Coronary artery (tissue), 2 donors: ENCODE data around the gene SOX5.
"Not testable (repeated sequence)": the region's sequence is repeated elsewhere in the genome, so short reads cannot be mapped to it uniquely, and the experiment has no call there.

ENCODE experiments used
- DNase-seq: peaks from one replicate; pipeline ENCODE4 v3.0.0-alpha.2; 2017; ENCODE audit warnings: low spot score
- H3K27ac ChIP-seq, 2 donors: fragments of 200-600 bp; sonication (generic); one replicate each; pipeline ENCODE4 v1.5.1; 2016 to 2019
- H3K4me3 ChIP-seq: fragments of 200-600 bp; sonication (generic); 2 replicates; pipeline ENCODE4 v1.5.1; 2016; ENCODE audit warnings: mild to moderate bottlenecking, moderate library complexity
- TF ChIP-seq, protein P1 (sequence below): fragments of 200-600 bp; sonication (generic); IDR thresholded peaks from one replicate; pipeline ENCODE4 v1.5.1; 2019; ENCODE audit warnings: antibody characterized with exemption

Gene SOX5

DNA sequence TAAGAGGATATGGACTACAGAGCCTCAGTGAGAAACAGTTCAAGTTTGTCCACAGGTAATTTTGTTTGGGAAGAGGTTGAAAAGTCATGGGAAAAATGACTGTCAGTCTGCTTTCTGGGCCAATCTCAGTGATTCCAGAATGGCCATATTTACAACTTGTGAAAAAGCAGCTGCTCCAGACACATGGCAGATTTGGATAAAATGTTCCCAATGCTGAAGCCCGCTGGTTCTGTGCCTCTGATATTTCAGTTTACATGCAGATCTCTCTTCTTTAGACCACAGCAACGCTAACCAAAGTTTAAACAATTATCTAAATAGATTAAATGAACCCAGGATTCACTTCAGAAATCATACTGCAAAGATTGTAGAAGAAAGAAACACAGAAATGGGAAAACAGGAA, 222.8 kb downstream of the SOX5 start:
- Histone ChIP-seq H3K27ac (no peak overlapping the region), H3K4me3 (no peak overlapping the region)
- no peak for DNase-seq
- TF ChIP-seq, protein P1, sequence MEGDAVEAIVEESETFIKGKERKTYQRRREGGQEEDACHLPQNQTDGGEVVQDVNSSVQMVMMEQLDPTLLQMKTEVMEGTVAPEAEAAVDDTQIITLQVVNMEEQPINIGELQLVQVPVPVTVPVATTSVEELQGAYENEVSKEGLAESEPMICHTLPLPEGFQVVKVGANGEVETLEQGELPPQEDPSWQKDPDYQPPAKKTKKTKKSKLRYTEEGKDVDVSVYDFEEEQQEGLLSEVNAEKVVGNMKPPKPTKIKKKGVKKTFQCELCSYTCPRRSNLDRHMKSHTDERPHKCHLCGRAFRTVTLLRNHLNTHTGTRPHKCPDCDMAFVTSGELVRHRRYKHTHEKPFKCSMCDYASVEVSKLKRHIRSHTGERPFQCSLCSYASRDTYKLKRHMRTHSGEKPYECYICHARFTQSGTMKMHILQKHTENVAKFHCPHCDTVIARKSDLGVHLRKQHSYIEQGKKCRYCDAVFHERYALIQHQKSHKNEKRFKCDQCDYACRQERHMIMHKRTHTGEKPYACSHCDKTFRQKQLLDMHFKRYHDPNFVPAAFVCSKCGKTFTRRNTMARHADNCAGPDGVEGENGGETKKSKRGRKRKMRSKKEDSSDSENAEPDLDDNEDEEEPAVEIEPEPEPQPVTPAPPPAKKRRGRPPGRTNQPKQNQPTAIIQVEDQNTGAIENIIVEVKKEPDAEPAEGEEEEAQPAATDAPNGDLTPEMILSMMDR: no peak

DNA sequence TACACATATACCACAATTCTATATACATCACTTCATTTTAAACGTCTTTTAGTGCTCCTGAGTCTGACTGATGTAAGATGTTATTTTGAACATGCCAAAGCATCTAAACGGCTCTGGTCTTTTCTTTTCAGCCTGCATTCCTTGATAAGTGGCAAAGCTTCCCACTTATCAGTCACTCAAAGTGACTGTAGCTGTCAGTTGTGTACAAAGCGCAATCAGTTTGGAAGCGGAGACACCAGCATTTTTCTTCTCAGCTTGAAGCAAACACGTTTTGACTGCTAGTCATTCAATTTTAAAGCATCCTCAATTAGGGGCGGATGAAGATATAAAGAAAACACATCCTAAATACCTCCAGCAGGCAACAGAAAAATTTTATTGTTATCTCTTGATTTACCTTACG, 226.8 kb downstream of the SOX5 start:
- no peak for DNase-seq
- Histone ChIP-seq H3K27ac (no peak overlapping the region), H3K4me3 (no peak overlapping the region)
- TF ChIP-seq, protein P1: no peak

DNA sequence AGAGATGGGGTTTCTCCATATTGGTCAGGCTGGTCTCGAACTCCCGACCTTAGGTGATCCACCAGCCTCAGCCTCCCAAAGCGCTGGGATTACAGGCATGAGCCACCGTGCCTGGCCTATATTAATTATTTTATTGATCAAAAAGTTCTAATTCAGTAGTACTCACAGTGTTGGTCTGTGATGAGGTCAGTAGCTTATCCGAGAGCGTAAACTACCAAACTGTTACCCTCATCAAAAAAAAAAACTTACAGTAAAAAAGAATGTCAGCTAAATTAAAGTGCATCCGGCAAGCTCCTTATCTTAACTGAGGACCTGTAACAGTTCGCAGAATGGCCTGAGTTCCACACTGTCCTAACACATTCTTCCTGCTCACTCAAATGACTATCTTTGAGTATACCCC, 228.2 kb downstream of the SOX5 start:
- no peak overlapping the region for H3K27ac ChIP-seq
- TF ChIP-seq, protein P1: no peak
- no peak overlapping the region for H3K4me3 ChIP-seq
- DNase-seq: no peak

DNA sequence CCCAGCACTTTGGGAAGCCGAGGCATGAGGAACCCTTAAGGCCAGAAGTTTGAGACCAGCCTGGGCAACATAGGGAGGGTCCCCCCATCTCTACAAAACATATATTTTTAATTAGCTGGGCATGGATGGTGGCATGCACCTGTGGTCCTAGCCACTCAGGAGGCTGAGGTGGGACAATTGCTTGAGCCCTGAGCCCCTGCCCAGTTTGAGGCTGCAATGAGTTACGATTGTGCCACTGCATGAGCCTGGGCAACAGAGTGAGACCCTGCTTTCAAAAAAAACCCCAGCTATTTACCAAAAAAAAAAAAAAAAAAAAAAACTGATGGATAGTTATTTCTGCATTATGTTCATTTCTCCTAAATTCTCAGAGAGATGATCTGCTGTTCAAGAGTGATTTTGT, 230.0 kb downstream of the SOX5 start:
- TF ChIP-seq, protein P1: no peak
- Histone ChIP-seq H3K4me3 (no peak overlapping the region), H3K27ac (no peak overlapping the region)
- no peak for DNase-seq

DNA sequence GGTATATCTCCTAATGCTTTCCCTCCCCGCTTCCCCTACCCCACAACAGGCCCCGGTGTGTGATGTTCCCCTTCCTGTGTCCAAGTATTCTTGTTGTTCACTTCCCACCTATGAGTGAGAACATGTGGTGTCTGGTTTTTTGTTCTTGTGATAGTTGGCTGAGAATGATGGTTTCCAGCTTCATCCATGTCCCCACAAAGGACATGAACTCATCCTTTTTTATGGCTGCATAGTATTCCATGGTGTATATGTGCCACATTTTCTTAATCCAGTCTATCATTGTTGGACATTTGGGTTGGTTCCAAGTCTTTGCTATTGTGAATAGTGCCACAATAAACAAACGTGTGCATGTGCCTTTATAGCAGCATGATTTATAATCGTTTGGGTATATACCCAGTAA, 239.1 kb downstream of the SOX5 start:
- not testable (repeated sequence) for H3K4me3 ChIP-seq, H3K27ac ChIP-seq, DNase-seq

DNA sequence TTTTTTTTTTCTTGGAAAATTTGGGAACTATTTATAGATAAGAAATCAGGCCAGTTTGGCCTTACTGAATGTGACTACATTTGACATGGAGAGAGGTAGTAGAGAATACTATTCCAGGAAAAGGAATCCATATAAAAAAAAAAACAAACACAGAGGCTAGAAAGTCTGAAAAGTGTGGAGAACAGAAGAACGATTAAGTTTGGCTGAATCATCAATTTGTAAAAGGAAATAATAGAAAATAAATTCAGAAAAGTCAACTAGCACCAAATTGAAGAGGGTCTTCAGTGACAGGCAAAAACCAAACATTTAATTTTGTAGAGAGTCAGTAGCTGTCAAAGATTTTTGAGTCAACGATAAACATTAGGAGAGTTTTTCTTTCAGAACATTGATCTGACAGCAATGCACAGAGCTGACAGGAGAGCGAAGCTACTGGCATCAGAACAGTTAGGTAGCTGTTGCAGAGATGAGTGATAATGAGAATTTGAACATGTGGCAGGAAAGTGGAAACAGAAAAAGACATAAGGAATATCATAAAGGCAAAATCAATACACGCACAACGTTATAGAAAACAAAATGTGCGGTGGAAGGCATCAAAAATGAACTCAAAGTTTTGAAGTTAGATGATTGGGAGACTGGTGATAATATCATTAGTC, 241.2 kb downstream of the SOX5 start:
- Histone ChIP-seq H3K4me3 (no peak overlapping the region), H3K27ac (no peak overlapping the region)
- no peak for DNase-seq
- TF ChIP-seq, protein P1: no peak

DNA sequence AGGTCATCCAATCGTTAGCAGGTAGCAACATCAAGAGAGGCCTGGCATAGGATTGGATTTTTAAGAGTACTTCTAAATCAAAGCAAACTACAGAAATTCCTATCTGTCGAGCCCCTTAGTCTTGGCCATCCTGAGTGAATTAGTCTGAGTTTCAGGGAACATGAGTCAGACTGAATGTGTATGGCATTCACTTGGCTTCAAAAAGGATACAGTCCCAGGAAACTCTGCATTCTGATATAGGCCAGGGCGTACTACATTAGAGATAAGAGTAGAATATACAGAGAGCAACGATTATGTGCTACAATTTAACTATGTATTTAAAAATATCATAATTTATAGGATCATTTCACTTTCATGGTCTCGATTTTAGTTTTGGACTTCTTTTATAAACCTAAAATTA, 242.2 kb downstream of the SOX5 start:
- TF ChIP-seq, protein P1: no peak
- no peak overlapping the region for H3K27ac ChIP-seq
- H3K4me3 ChIP-seq: no peak overlapping the region
- no peak for DNase-seq
